Stomach (tissue), 4 donors: ENCODE data around the gene MAGEB1.

Experiments
- EP300 ChIP-seq: sonication (generic); formaldehyde crosslinking; IDR thresholded peaks from one replicate; pipeline ENCODE4 v1.6.1; 2017; ENCODE audit warnings: antibody characterized with exemption
- POLR2A ChIP-seq, 4 donors: fragments of 450-650 bp; IDR thresholded peaks; one replicate each; pipeline ENCODE4 v1.6.1; 2016; ENCODE audit warnings: antibody characterized with exemption in 4 of 4, control low read depth in 2 of 4, mild to moderate bottlenecking in 1 of 4, moderate library complexity in 1 of 4
- POLR2AphosphoS5 ChIP-seq, 3 donors: sonication (generic); formaldehyde crosslinking; IDR thresholded peaks; one replicate each; pipeline ENCODE4 v1.6.1; 2016; ENCODE audit warnings: antibody characterized with exemption in 3 of 3
- TF ChIP-seq, protein P1 (sequence below), 7 experiments: fragments of 450-650 bp in 4 of 7; fragments of 200-600 bp in 3 of 7; sonication (generic) in 3 of 7; IDR thresholded peaks; one replicate each; pipeline ENCODE4 v1.5.1; 2016 to 2019; ENCODE audit warnings: antibody characterized with exemption in 7 of 7, control low read depth in 2 of 7, mild to moderate bottlenecking in 1 of 7

- TF ChIP-seq, protein P1, sequence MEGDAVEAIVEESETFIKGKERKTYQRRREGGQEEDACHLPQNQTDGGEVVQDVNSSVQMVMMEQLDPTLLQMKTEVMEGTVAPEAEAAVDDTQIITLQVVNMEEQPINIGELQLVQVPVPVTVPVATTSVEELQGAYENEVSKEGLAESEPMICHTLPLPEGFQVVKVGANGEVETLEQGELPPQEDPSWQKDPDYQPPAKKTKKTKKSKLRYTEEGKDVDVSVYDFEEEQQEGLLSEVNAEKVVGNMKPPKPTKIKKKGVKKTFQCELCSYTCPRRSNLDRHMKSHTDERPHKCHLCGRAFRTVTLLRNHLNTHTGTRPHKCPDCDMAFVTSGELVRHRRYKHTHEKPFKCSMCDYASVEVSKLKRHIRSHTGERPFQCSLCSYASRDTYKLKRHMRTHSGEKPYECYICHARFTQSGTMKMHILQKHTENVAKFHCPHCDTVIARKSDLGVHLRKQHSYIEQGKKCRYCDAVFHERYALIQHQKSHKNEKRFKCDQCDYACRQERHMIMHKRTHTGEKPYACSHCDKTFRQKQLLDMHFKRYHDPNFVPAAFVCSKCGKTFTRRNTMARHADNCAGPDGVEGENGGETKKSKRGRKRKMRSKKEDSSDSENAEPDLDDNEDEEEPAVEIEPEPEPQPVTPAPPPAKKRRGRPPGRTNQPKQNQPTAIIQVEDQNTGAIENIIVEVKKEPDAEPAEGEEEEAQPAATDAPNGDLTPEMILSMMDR (IDR thresholded peaks at IDR 0.05): no peak
- TF ChIP-seq POLR2AphosphoS5 (IDR thresholded peaks at IDR 0.05) (no peak), POLR2A (IDR thresholded peaks at IDR 0.05) (no peak), EP300 (no peak)
These were observed 13.0 kb downstream of the MAGEB1 start for GRCh38 chrX:30259927-30260326.
